Limb (tissue), 2 donors: ENCODE results near the gene FTO.

Experiments
- DNase-seq, 2 donors: peaks; one replicate each; pipeline ENCODE4 v3.0.0-alpha.2; 2016; ENCODE audit errors: extremely low spot score in 2 of 2

Gene FTO

GRCh38 chr16:54150861-54151260, 446.9 kb downstream of the FTO start:
- DNase-seq, result no peak

- DNase-seq, result no peak
Measured at GRCh38 chr16:54152362-54153239, 448.6 kb downstream of the FTO start.

GRCh38 chr16:54153240-54153934, 449.4 kb downstream of the FTO start:
- no peak for DNase-seq

- DNase-seq, result no peak
Measured at GRCh38 chr16:54156349-54156748, 452.4 kb downstream of the FTO start.

- DNase-seq, result no peak
Measured at GRCh38 chr16:54158986-54159385, 455.0 kb downstream of the FTO start.

- no peak for DNase-seq
Measured at GRCh38 chr16:54159490-54160080, 455.6 kb downstream of the FTO start.

- DNase-seq, result no peak
Measured at GRCh38 chr16:54160252-54160860, 456.4 kb downstream of the FTO start.

- no peak for DNase-seq
Measured at GRCh38 chr16:54160939-54161897, 457.3 kb downstream of the FTO start.

- DNase-seq, result no peak
Measured at GRCh38 chr16:54163197-54163843, 459.4 kb downstream of the FTO start.

- DNase-seq, result no peak
Measured at GRCh38 chr16:54164789-54165173, 460.8 kb downstream of the FTO start.

GRCh38 chr16:54165174-54165911, 461.4 kb downstream of the FTO start:
- DNase-seq, result no peak

GRCh38 chr16:54165912-54166865, 462.2 kb downstream of the FTO start:
- DNase-seq, result no peak

GRCh38 chr16:54169112-54169511, 465.2 kb downstream of the FTO start:
- DNase-seq, result no peak

- DNase-seq, result no peak
Measured at GRCh38 chr16:54171626-54172537, 467.9 kb downstream of the FTO start.

GRCh38 chr16:54173490-54173889, 469.5 kb downstream of the FTO start:
- DNase-seq, result no peak

- no peak for DNase-seq
Measured at GRCh38 chr16:54174201-54174600, 470.2 kb downstream of the FTO start.

- DNase-seq, result no peak
Measured at GRCh38 chr16:54174750-54175149, 470.8 kb downstream of the FTO start.
